Epidermal melanocyte (primary cell): ENCODE data around the gene SUPT4H1.
A peak's percentile ranks its signal among the peaks of the same experiment; 100 is the strongest.

Experiments used
- DNase-seq: peaks from one replicate; pipeline ENCODE4 v3.0.0; 2011; ENCODE audit warnings: low spot score; ENCODE audit not compliant: insufficient read length

Gene SUPT4H1

GRCh38 chr17:58320163-58320558 lies 31.8 kb downstream of the SUPT4H1 start:
- no peak for DNase-seq

- DNase-seq = no peak
Measured at GRCh38 chr17:58319173-58320162, 32.5 kb downstream of the SUPT4H1 start.

DNA sequence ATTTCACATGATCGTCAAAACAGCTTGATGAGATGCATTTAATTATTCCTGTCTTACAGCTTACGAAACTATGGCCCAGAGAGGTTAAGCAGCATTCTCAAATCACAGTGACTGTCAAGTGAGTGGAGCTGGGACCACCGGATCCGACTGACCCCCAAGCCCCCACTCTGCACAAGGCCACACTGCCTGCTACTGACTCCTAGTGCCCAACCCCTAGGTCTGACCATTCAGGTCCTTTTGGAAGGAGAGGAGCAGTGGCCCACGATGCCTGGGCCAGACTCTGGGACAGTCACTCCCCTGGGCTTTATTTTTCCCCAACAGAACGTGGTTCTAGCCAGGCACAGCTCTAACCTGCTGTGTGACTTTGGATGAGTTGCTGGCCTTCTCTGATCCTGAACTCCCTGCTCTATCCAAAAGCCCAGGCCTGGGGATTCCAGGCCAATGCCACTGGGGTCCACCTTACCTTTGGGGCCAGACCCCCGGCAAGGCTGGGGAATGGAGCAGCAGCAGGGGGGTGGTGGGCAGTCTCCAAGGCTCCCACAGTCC lies 33.3 kb downstream of the SUPT4H1 start:
- no peak for DNase-seq

DNA sequence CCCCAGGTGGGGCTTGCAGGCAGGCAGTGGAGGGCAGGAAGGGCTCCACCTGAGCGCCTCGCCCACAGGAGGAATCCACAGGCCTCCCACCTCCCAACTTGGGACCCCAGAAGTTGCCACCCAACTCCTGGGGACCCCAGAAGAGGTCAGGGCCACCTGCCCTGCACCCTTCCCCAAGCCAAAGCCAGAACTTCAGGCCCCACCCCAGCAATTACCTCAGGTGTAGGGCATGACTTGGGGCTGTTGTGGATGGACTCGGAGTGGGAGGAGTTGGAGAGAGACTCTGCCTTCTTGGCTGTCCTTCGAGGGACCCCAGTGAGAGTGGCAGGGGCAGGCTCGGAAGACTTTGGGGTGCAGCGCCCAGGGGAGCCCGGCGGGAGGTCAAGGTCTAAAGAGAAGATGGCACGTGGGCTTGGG lies 33.9 kb downstream of the SUPT4H1 start:
- DNase-seq = no peak

- DNase-seq = peak; percentile 73
Measured at GRCh38 chr17:58317421-58318064, 34.5 kb downstream of the SUPT4H1 start.

GRCh38 chr17:58316260-58316960 lies 35.6 kb downstream of the SUPT4H1 start:
- no peak for DNase-seq

DNA sequence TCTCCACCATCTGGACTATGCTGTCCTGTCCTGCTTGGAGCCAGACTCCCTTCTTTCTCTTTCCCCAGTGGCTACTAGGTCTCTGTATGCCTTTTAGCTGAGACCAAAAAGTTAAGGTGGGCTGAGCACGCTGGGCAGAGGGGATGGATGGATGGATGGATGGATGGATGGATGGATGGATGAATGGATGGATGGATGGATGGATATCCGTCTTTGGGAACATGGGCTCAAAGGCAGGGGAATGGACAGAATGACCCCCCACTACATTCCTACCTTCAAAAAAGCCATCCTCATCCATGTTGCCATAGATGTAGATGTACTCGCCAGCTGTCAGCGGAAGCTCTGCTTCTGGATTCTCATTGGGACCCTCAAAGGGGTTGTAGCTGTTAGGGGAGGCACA lies 36.3 kb downstream of the SUPT4H1 start:
- no peak for DNase-seq

DNA sequence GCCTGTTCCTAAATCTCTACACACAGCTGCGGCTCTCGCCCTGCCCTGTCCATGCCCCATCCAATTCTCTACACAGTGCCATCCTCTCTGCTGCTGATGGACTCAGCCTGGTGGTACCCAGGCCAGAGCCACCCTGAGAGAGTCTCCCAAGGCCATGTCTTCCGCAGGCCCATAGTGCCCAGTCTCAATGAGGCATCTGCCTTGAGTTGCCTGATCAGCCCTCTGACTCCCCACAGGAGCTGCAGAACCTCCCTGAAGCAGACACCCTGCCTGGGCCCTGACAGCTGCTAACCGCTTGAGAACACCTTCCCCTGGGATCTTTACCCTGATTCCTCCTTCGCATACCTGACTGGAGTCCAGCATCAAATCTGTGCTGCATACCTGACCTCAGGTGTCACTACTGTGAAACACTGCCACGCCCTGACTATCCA lies 36.7 kb downstream of the SUPT4H1 start:
- DNase-seq = no peak

GRCh38 chr17:58314706-58315015 lies 37.3 kb downstream of the SUPT4H1 start:
- no peak for DNase-seq

DNA sequence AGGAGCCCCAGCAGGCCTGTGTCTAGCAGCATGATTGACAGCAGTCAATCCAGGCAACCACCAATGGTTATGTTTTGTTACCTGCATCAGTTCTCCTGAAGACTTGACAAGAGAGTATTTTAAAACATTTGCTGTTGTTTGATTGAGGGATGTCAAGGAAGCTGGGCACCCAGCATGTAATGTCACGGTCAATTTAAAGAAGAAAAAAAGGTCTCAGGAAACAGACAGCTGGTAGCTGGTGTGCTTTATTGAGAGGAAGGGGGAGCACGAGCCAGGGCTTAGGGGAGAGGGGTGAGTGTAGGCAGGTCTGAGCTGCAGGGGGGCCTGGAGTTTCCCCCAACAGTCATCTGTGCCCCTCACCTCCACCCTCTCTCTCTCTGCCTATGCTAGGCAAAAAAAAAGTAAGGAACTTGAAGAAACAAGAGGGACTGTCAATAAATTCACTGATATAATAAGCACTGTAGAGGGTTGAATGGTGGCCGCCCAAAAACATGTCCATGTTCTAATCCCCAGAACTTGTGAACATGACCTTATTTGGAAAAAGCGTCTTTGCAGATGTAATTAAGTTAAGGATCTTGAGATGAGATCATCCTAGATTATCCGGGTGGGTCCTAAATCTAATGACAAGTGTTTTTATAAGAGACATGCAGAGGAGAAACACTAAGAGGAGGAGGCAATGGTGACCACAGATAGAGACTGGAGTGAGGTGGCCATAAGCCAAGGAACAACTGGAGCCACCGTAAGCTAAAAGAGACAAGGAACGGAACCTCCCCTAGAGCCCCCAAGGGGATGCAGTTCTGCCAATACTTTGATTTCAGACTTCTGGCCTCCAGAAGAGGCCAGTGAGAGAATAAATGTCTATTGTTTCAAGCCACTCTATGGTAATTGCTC lies 37.9 kb downstream of the SUPT4H1 start:
- no peak for DNase-seq

GRCh38 chr17:58312829-58313228 lies 39.2 kb downstream of the SUPT4H1 start:
- no peak for DNase-seq

GRCh38 chr17:58312021-58312630 lies 39.9 kb downstream of the SUPT4H1 start:
- DNase-seq = no peak

GRCh38 chr17:58311429-58311894 lies 40.5 kb downstream of the SUPT4H1 start:
- DNase-seq = no peak

DNA sequence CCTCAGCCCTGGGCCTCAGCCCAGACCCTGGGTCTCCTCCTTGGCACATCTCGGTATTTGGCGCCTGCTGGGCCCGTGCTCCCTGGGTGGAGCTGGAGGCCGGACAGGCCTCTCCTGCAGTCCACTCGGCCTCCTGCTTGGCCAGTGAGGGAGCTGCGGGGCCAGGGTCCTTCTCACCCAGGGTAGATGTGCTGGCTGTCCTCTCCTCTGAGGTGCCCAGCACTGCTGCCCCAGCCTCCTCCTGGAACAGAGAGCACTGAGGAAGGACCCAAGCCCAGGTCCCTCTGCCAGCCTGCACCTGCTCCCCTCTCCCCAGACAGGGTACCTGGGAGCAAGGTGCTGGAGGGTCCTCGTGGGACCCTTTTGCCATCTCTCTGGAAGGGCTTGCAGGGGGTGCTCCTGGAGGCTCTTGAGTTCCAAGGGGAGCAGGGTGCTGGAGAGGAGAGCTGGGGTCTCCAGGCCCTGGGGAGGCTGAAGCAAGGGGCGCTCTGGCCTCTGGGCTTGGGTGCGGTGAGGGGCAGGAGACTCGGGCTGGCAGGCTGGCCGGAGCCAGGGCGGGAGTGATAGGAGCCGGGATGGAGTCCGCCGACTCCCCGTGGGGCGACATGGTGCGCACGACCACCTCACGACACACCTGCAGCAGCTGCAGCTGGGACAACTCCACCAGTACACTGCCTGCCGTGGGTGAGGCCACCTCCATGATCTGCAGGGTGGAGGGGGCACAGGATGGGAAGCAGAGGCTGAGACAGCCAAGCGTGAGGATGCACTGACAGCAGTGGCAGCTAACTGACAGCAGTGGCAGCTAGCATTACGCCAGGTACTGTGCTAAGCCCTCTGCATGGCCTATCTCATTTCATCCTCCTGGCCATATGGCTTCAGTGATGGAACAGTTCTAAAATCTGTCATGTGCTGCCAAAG lies 41.2 kb downstream of the SUPT4H1 start:
- no peak for DNase-seq

DNA sequence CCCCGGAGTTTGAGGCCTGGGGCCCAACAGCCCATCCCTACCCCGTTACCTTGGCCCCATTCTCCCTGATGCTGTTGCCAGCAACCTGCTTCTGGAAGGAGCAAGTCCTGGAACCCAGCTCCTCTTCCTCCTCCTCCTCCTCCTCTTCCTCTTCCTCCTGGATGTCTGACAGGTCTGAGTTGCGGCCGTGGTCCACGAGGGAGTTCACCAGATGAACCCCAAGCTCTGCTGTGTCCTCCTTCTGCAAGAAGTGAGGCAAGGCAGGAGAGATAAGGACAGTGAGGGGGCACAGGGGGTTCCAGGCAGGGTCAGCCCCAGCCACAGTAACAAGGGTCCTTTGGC lies 42.1 kb downstream of the SUPT4H1 start:
- DNase-seq = no peak

GRCh38 chr17:58308985-58309917 lies 42.8 kb downstream of the SUPT4H1 start:
- DNase-seq = no peak

DNA sequence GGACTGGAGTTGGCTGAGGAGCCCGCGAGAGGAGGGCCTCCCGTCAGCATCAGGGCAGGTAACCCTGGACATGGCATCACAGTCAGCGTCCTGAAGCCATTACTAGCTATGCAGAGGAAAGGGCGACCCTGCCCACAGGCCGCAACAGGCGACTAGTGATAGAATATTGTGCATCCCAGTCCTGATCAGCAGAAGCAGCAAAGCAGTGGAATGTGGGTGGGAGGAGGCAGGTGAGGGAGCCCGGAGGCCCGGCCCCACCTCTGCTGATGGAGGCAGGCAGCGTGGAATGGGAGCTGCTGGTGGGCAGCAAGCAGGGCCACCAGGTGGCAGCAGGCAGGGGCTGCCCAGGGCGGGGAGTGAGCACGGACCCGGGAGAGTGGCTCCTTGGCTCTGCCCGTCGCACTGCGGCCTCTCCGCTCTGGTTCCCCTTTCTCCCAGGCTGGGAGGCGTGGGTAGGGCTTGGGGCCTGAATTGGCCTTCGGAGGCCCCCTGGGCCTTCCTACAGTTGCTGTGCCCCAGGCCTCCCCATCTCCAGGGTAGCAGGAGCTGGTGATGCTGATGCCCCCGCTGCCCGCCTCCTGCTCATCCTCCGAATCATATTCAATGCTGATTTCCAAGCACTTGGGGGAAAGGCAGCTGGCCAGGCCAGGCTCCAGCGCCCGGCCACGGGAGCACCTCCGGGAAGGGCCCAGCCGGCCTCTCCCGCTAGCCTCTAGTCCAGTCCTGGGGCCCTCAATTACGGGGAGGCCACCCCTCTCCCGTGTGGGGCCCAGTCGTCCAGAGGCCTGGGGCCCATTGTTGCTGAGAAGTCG lies 43.6 kb downstream of the SUPT4H1 start:
- DNase-seq = no peak
